SK-N-MC (cell line): ENCODE data around the gene GOSR1.
"Not testable (repeated sequence)": the region's sequence is repeated elsewhere in the genome, so short reads cannot be mapped to it uniquely, and the experiment has no call there.

Experiments
- EZH2 ChIP-seq: fragments of 200-600 bp; sonication (generic); IDR thresholded peaks from one replicate; pipeline ENCODE4 v1.6.1; 2017; ENCODE audit warnings: antibody characterized with exemption
- POLR2AphosphoS5 ChIP-seq: IDR thresholded peaks from 2 replicates; pipeline ENCODE4 v1.6.1; 2012; ENCODE audit warnings: mild to moderate bottlenecking, low read depth, low read length, borderline replicate concordance

DNA sequence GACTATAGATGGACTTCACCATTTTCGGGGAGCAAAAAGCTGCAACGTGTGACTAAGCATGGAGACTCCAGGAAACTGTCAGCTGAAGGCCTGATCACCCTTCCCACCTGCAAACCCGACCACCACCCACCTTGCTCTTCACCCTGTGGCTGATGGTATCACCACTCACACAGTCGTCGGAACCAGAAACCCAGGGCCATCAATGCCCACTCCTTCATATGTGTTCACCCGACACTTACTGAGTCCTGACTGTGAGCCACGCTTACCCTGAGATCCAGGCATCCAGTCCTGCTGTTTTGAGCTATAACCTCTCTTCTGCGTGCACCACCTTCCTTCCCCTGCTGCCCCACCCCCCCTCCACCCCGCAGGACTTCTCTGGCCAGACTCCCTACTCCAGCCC lies 97.1 kb downstream of the GOSR1 start:
- TF ChIP-seq POLR2AphosphoS5, EZH2: not testable (repeated sequence)
